Stimulated activated effector memory CD8-positive, alpha-beta T cell treated with anti-CD3 and anti-CD28 coated beads, Interleukin-12 subunit alpha, Interleukin-12 subunit beta, amount 100 ng/mL, for 72 hours (primary cell): ENCODE measurements around the gene MTHFD1.
"Not testable (repeated sequence)": the region's sequence is repeated elsewhere in the genome, so short reads cannot be mapped to it uniquely, and the experiment has no call there.

Source experiments
- ATAC-seq: fragments of 150-1000 bp; cut with Tn5 transposase; 2 replicates; pipeline ENCODE4 v1.10.0; 2021
- DNase-seq, 2 donors: peaks; one replicate each; pipeline ENCODE4 v3.0.0; 2021 to 2022; ENCODE audit warnings: low spot score in 2 of 2
- H3K27ac Mint-ChIP-seq: one replicate; pipeline ENCODE4 v1.8.0; 2022; ENCODE audit warnings: mild to moderate bottlenecking, mixed read lengths
- H3K36me3 Mint-ChIP-seq: one replicate; pipeline ENCODE4 v1.8.0; 2022; ENCODE audit warnings: mild to moderate bottlenecking, mixed read lengths
- H3K4me1 Mint-ChIP-seq: one replicate; pipeline ENCODE4 v1.8.0; 2022; ENCODE audit warnings: mixed read lengths
- H3K4me3 Mint-ChIP-seq: one replicate; pipeline ENCODE4 v1.8.0; 2022; ENCODE audit warnings: mild to moderate bottlenecking, mixed read lengths
- H3K9me3 Mint-ChIP-seq: one replicate; pipeline ENCODE4 v1.8.0; 2022; ENCODE audit warnings: mixed read lengths

Gene MTHFD1

GRCh38 chr14:64393189-64393726, 5.1 kb downstream of the MTHFD1 start:
- H3K27ac Mint-ChIP-seq, H3K9me3 Mint-ChIP-seq, ATAC-seq, H3K4me3 Mint-ChIP-seq, DNase-seq: not testable (repeated sequence)
- H3K36me3 Mint-ChIP-seq: peaks cover 56% of the 10 kb centered on the region
- peaks cover 31% of the 10 kb centered on the region for H3K4me1 Mint-ChIP-seq

- no peak overlapping the region for H3K4me3 Mint-ChIP-seq
- no peak for DNase-seq
- no peaks in the 10 kb centered on the region for H3K9me3 Mint-ChIP-seq
- H3K36me3 Mint-ChIP-seq: peaks cover 54% of the 10 kb centered on the region
- no peak for ATAC-seq
- no peak overlapping the region for H3K27ac Mint-ChIP-seq
- H3K4me1 Mint-ChIP-seq: peaks cover 30% of the 10 kb centered on the region
Observed at GRCh38 chr14:64394423-64394822, 6.3 kb downstream of the MTHFD1 start.

DNA sequence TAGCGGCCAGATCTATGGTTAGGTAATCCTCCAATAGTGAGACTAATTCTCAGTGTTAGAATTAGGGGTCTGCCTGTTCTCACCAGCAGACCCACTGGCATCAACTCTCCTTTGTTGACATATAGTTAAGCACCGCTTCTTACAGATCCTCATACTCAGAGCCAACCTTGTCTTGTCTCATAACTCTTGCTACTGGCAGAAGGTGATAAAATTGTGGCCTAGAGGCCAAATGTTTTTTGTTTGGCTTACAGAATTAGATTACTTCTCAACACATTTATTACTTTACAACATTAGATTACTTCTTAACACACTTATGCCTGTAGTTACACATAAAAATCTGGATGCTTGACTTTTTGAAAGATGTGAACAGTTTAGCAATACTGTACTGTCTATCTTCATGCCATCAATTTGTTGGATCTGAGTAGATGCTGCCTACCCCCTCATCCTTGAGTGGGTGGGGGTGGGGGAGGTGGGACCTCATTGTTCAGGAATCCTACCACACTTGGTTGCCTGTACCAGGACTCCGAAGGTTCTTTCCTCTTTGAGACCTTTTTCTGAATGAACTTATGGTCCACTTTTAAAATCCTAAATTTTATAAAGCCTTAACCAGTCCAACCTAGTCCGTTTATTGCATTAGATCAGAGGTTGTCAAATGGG, 7.0 kb downstream of the MTHFD1 start:
- Mint-ChIP-seq H3K9me3 (no peaks in the 10 kb centered on the region), H3K36me3 (peaks cover 49% of the 10 kb centered on the region), H3K4me1 (peaks cover 30% of the 10 kb centered on the region), H3K4me3 (no peak overlapping the region), H3K27ac (no peak overlapping the region)
- no peak for ATAC-seq
- no peak for DNase-seq

DNA sequence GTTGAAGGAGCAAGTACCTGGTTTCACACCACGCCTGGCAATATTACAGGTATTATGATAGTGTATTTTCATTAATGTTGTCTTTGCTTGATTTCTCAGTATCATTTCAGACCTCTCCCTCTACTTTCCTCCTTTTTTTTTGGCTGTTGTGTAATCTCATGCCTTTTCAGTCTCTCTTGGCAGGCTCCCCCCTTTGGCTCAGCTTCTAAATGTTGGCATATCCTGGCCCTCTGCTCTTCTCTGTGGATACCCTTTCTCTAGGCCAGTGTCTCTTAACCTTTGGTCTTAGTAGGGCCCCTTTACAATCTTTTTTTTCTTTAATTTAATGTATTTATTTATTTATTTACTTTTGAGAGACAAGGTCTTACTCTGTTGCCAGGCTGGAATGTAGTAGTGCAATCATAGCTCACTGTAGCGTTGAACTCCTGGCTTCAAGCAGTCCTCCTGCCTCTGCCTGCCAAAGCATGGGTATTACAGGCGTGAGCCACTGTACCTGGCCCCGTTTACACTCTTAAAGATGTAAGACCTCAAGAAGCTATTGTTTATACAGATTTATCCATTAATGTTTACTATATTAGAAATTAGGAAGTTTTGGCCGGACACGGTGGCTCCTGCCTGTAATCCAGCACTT, 12.8 kb downstream of the MTHFD1 start:
- peaks cover 64% of the 10 kb centered on the region for H3K36me3 Mint-ChIP-seq
- DNase-seq (no peak), ATAC-seq (no peak)
- H3K4me1 Mint-ChIP-seq: peaks cover 11% of the 10 kb centered on the region
- no peak overlapping the region for H3K4me3 Mint-ChIP-seq
- no peak overlapping the region for H3K27ac Mint-ChIP-seq
- no peaks in the 10 kb centered on the region for H3K9me3 Mint-ChIP-seq

GRCh38 chr14:64401949-64402348, 13.8 kb downstream of the MTHFD1 start:
- no peak overlapping the region for H3K27ac Mint-ChIP-seq
- ATAC-seq (no peak), DNase-seq (no peak)
- peaks cover 69% of the 10 kb centered on the region for H3K36me3 Mint-ChIP-seq
- no peaks in the 10 kb centered on the region for H3K9me3 Mint-ChIP-seq
- no peak overlapping the region for H3K4me3 Mint-ChIP-seq
- peaks cover 11% of the 10 kb centered on the region for H3K4me1 Mint-ChIP-seq

- ATAC-seq (no peak), DNase-seq (no peak)
- Mint-ChIP-seq H3K27ac (no peak overlapping the region), H3K4me3 (no peak overlapping the region), H3K4me1 (peaks cover 27% of the 10 kb centered on the region), H3K9me3 (no peaks in the 10 kb centered on the region), H3K36me3 (peaks cover 83% of the 10 kb centered on the region)
Observed at GRCh38 chr14:64405295-64405694, 17.1 kb downstream of the MTHFD1 start.

DNA sequence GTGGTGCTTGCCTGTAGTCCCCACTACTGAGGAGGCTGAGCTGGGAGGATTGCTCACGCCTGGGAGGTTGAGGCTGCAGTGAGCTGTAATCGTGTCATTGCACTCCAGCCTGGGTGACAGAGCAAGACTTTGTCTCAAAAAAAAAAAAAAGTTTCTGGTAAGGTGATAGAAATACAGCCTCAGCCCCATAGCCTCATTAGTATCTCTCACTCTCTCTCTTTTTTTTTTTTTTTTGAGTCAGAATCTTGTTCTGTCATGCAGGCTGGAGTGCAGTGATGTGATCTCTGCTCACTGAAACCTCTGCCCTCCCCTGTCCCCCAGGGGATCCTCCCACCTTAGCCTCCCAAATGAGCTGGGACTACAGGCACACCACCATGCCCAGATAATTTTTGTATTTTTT, 19.2 kb downstream of the MTHFD1 start:
- DNase-seq (no peak), ATAC-seq (peak; percentile 65)
- Mint-ChIP-seq H3K4me3 (no peak overlapping the region), H3K9me3 (no peaks in the 10 kb centered on the region), H3K4me1 (peaks cover 36% of the 10 kb centered on the region), H3K27ac (no peak overlapping the region), H3K36me3 (peaks cover 87% of the 10 kb centered on the region)

DNA sequence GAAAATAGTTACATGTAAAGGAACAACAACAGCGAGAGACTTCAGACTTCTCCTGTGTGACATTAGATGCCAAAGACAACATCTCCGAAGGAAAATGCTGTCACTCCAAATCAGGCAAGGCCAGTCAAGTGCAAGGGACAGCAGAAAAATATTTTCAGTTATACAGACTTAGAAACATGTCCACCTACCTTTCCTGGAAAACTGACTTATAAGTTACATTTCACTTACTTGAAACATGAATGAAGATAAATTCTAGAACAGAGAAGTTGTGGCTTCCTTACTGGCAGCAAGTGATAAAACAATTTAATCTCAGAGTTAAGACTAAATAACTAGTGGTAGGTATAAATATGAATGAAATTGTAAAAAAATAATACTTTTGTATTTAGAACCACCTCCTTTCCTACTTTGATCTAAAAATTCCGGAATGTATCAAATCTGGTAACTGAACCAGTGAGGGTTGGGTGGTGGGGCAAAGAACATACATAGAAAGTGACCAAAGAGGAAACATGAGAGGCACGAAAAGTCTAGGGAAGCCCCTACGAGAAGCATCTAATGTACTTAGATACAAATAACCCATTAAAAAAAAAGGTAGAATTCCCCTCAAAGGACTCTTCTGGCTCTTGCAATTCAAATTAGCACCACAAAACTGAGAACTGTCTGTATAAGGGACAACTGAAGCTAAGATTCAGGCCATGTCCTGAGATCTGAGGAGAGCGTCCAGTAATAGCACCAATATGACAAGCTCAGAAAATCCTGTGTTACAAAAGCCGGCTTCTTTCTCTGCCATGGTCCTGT, 21.2 kb downstream of the MTHFD1 start:
- ATAC-seq: no peak
- H3K4me1 Mint-ChIP-seq: peaks cover 32% of the 10 kb centered on the region
- no peak overlapping the region for H3K4me3 Mint-ChIP-seq
- no peak for DNase-seq
- H3K36me3 Mint-ChIP-seq: peaks cover 87% of the 10 kb centered on the region
- H3K27ac Mint-ChIP-seq: peak overlapping the region; percentile 21
- H3K9me3 Mint-ChIP-seq: no peaks in the 10 kb centered on the region

- Mint-ChIP-seq H3K36me3 (peaks cover 87% of the 10 kb centered on the region), H3K27ac (peak overlapping the region; percentile 45), H3K4me3 (no peak overlapping the region), H3K4me1 (peaks cover 30% of the 10 kb centered on the region), H3K9me3 (no peaks in the 10 kb centered on the region)
- ATAC-seq (no peak), DNase-seq (no peak)
Observed at GRCh38 chr14:64410084-64410774, 22.1 kb downstream of the MTHFD1 start.

DNA sequence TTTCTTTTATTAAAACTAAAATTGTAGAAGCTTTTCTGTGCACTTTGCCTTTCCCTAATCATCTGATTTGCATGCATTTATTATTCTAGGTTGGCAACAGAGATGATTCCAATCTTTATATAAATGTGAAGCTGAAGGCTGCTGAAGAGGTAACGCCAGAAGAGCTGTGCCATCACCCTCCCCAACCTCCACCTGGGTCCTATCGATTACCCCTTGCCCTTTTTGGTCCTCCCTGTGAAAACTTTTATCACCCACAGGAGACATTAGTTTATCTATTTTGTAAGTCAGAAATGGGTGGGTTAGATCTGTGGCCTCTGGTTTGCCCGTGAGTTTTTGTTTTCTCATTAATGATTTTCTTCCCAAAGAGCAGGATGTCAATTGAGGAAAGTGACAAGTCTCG, 22.8 kb downstream of the MTHFD1 start:
- H3K27ac Mint-ChIP-seq: no peak overlapping the region
- H3K4me3 Mint-ChIP-seq: no peak overlapping the region
- ATAC-seq (no peak), DNase-seq (no peak)
- H3K9me3 Mint-ChIP-seq: no peaks in the 10 kb centered on the region
- H3K36me3 Mint-ChIP-seq: peaks cover 87% of the 10 kb centered on the region
- peaks cover 31% of the 10 kb centered on the region for H3K4me1 Mint-ChIP-seq

GRCh38 chr14:64412237-64412636, 24.1 kb downstream of the MTHFD1 start:
- peaks cover 31% of the 10 kb centered on the region for H3K4me1 Mint-ChIP-seq
- DNase-seq (no peak), ATAC-seq (peak; percentile 57)
- H3K27ac Mint-ChIP-seq: no peak overlapping the region
- no peak overlapping the region for H3K4me3 Mint-ChIP-seq
- peaks cover 87% of the 10 kb centered on the region for H3K36me3 Mint-ChIP-seq
- no peaks in the 10 kb centered on the region for H3K9me3 Mint-ChIP-seq

- Mint-ChIP-seq H3K27ac (peak overlapping the region; percentile 22), H3K4me1 (peaks cover 20% of the 10 kb centered on the region), H3K36me3 (peaks cover 100% of the 10 kb centered on the region), H3K9me3 (no peaks in the 10 kb centered on the region), H3K4me3 (no peak overlapping the region)
- ATAC-seq: no peak
- DNase-seq: no peak
Observed at GRCh38 chr14:64416348-64416932, 28.3 kb downstream of the MTHFD1 start.

DNA sequence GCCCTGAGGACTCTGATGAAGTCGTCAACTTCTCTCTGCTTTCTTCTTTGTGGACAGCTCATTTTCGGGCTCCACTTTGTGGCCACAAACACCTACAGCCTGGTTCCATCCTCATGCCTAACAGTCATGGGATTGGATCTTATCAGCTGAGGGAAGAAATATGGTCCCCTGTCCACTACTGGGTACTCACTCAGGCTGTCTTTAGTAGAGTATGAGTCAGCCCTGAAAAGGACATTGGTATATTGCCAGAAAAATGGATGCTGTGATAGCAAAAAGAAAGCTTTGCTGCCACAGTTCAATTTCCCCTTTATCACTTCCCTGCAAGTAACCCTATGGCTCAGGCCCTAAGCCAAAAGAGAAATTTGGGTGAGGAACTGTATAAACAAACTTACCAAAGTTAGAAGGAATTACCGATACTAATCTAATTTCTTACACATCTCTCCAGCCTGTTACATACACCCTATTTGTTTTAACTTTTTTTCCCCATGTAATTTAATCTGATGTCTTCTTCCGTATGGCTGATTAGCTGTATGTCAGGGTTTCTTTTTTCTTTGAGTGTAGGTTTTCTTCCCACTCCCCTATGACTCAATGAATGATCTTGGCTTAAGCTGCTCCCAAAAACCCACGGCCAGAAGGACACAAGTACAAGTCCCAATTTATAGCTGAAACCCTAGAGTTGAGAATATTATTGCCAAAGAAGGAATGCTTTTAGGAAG, 29.1 kb downstream of the MTHFD1 start:
- Mint-ChIP-seq H3K4me1 (peaks cover 13% of the 10 kb centered on the region), H3K36me3 (peaks cover 100% of the 10 kb centered on the region), H3K27ac (peak overlapping the region; percentile 22), H3K9me3 (no peaks in the 10 kb centered on the region), H3K4me3 (no peak overlapping the region)
- DNase-seq (no peak), ATAC-seq (peak; percentile 28)

GRCh38 chr14:64417771-64418125, 29.6 kb downstream of the MTHFD1 start:
- Mint-ChIP-seq H3K4me3 (no peak overlapping the region), H3K9me3 (no peaks in the 10 kb centered on the region), H3K36me3 (peaks cover 100% of the 10 kb centered on the region), H3K27ac (no peak overlapping the region), H3K4me1 (peaks cover 11% of the 10 kb centered on the region)
- ATAC-seq (no peak), DNase-seq (no peak)
